Activated T-cell treated with anti-CD3 and anti-CD28 coated beads for 48 hours (primary cell): ENCODE measurements around the gene CBLC.
"Not testable (repeated sequence)": the region's sequence is repeated elsewhere in the genome, so short reads cannot be mapped to it uniquely, and the experiment has no call there.

ENCODE experiments used
- DNase-seq: peaks from one replicate; pipeline ENCODE4 v3.0.0-alpha.2; 2020; ENCODE audit warnings: low read depth

CBLC gene

DNA sequence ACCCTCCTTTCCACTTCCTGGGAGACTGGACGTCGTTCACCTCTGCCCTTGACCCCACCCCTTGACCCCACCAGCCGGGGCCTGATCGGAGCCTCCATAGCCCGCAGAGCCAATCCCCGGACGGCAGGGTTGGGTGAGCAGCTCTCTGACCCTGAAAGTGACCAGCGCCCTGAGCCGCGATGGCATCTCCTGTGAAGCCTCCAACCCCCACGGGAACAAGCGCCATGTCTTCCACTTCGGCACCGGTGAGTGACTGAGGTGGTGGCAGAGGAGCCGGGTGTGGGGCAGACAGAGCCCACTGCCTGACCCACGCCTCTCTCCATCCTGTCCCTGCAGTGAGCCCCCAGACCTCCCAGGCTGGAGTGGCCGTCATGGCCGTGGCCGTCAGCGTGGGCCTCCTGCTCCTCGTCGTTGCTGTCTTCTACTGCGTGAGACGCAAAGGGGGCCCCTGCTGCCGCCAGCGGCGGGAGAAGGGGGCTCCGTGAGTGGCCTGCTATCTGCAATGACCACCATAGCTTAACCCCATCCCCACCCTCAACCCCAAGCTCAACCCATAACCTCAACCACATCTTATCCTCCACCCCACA lies 41.6 kb downstream of the CBLC start:
- DNase-seq, result no peak

GRCh38 chr19:44820648-44821609 lies 43.2 kb downstream of the CBLC start:
- no peak for DNase-seq

GRCh38 chr19:44822177-44822576 lies 44.5 kb downstream of the CBLC start:
- no peak for DNase-seq

- DNase-seq, result no peak
Observed at GRCh38 chr19:44822670-44823372, 45.1 kb downstream of the CBLC start.

GRCh38 chr19:44823373-44823698 lies 45.6 kb downstream of the CBLC start:
- no peak for DNase-seq

DNA sequence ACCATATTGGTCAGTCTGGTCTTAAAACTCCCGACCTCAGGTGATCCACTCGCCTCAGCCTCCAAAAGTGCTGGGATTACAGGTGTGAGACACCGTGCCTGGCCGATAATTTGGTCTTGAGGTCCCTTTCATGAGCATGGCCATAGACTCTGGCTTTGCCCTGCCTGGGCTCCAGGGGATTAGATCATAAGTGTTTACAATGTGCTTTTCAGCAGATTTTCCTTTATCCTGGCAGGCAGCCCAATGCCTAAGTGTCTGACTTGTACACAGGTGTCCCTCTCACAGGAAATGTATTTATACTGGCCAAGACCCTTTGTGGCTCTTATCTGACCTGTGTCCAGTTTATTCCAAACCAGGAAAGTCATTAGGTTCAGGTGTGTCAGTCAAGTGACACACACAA lies 47.1 kb downstream of the CBLC start:
- no peak for DNase-seq

GRCh38 chr19:44832875-44833274 lies 55.2 kb downstream of the CBLC start:
- DNase-seq, result not testable (repeated sequence)

DNA sequence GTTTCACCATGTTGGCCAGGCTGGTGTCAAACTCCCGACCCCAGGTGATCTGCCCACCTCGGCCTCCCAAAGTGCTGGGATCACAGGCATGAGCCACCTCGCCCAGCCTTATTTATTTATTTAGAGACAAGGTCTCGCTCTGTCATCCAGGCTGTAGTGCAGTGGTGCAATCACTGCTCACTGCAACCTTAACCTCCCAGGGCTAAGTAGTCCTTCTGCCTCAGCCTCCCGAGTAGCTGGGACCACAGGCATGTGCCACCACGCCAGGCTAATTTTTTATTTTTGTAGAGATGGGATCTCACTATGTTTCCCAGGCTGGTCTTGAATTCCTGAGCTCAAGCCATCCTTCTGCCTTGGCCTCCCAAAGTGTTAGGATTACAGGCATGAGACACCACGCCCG lies 56.7 kb downstream of the CBLC start:
- not testable (repeated sequence) for DNase-seq

GRCh38 chr19:44839276-44839675 lies 61.6 kb downstream of the CBLC start:
- DNase-seq, result no peak

GRCh38 chr19:44840811-44841210 lies 63.1 kb downstream of the CBLC start:
- no peak for DNase-seq

DNA sequence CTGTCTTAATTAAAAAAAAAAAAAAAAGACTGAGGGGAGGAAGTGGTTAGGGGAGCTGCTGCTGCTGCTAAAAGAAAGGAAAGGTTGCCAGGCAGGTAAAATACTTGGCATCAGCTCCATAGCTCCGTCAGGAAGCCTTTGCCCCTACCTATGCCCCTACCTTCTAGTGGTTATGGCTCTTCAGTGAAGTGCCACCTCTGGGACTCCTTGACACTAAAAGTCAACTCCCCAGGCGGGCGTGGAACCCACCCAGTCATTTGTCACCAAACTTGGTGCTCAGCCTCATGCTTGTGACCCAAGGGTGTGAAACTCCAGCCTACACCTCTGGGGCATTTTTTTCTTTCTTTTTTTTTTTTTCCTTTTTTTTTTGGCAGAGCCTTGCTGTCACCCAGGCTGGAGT lies 63.5 kb downstream of the CBLC start:
- DNase-seq, result no peak

DNA sequence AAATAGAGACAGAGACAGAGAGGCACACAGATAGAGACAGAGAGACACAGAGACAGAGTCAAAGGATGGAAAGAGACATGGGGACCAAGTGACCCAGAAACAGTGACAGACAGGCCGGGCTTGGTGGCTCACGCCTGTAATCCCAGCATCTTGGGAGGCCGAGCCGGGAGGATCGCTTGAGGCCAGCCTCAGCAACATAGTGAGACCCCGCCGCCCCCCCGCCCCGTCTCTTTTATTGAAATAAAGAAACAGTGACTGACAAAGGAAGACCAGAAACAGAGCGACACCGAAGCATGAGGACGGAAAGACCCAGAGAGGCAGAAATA lies 67.6 kb downstream of the CBLC start:
- DNase-seq, result no peak

DNA sequence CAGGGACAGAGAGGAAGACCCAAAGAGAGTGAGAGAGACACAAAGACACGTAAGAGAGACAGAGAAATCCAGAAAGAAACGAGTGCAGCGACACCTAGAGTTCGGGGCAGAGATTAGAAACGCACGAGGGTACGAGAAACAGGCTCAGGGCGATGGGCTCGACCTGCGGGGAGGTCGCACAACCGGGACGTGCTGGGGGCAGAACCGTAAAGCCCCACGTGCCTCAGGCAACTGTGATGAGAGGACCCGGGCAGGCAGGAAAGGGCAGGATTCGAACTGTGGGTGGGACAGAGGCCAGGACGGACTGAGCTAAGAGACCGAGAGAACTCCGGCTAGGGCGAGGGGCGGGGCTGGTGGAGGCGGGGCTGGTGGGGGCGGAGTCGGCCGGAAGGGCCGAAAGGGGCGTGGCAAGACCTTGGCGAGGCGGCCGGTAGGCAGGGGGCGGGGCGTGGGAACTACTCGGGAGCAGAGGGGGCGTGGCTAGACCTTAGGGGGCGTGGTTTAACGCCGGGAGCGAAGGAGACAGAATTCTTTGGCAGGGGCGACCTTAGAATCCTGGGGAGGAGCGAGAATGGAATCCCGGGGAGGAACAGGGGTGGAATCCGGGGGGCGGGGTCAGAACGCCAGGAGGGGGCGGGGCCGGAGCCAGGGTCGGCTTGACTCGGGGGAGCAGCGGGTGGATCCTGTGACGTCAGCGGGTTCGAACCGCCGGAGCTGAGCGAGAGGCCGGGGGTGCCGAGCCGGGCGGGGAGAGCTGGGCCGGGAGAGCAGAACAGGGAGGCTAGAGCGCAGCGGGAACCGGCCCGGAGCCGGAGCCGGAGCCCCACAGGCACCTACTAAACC lies 68.1 kb downstream of the CBLC start, which contains the start of gene NECTIN2:
Gene NECTIN2 (plus strand): TSS at position 686 of the 843 bp plus-strand sequence. CDS start 229 bp downstream, outside the sequence.
- DNase-seq, result peak; percentile 91

- no peak for DNase-seq
Observed at GRCh38 chr19:44846455-44847143, 68.9 kb downstream of the CBLC start.

DNA sequence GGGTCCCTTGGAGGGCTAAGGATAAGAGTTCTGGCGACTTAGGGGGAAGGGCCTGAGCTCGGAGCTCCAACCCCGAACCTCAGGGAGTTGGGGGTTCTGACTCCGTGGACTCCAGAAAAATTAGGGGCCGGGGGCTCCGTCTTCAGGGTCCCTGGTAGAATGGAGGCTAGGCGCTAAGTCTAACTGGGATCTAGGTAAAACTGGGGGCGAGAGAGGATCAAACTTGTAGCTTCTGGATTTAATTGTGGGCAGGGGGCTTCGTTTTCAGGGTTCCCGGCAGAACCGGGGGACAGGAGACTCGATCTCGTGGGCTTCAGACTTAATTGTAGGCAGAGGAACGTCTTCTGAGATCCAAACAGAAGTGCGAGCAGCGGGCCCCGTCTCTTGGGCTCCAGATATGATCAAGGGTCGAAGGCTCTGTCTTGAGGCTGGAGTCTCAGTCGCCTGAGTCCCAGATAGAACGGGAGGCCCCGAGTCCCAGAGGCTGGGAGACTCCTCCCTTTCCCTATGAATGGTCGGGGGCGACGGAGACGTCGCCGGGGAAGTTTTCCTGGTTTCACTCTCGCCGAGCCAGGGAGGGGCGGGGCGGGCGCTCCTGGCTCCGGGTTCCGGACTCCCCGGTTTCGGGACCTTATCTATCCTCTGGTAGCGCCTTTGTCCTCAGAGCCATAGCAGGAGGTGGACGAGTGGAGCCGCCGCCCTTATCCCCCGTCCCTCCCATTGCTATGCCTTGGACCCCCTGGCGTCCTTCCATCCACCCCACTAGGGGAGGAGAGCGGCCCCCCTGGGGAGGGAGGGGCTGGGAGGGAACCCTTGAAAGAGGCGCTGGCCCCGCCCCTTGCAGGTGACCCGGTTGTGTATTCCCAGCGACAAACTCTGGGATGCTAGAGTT lies 69.7 kb downstream of the CBLC start:
- no peak for DNase-seq

GRCh38 chr19:44848036-44848811 lies 70.5 kb downstream of the CBLC start:
- no peak for DNase-seq

- DNase-seq, result no peak
Observed at GRCh38 chr19:44848812-44849447, 71.2 kb downstream of the CBLC start.
